Endothelial cell of umbilical vein (primary cell): ENCODE data around the gene NPTX1. TPM values are rescaled to one million over a fixed set of nuclear protein-coding genes. Genes with fewer than 3 reads are reported as not detected.

Experiments used
- BruUV-seq: library from RNA; stranded (reverse); fragments of 400-500 nt; replicated peaks from 2 replicates; lab custom pipeline; 2021; lab: Mats Ljungman, UMichigan
- CTCF ChIA-PET: fragments of 300-600, 350-600 bp; sonication (Branson Sonifier 250); formaldehyde crosslinking; loops from one replicate; lab custom pipeline; 2021; ENCODE audit warnings: antibody characterized with exemption, inconsistent platforms; lab: Charles Lee
- POLR2A ChIA-PET: fragments of 300-600, 350-600 bp; sonication (Branson Sonifier 250); formaldehyde crosslinking; loops from one replicate; lab custom pipeline; 2021; ENCODE audit warnings: antibody characterized with exemption, inconsistent platforms; lab: Charles Lee
- DNase-seq: peaks from one replicate; pipeline ENCODE4 v3.0.0-alpha.2; 2011; ENCODE audit warnings: low read depth, low spot score
- FAIRE-seq: peaks from 2 replicates; lab custom pipeline; 2011; peaks lifted over from hg19 to GRCh38; lab: Jason Lieb, UNC
- H2AFZ ChIP-seq: 2 replicates; pipeline ENCODE4 v1.6.0; 2012; ENCODE audit warnings: low read depth, low read length, control low read depth, inconsistent platforms
- H3K27ac ChIP-seq: 2 replicates; pipeline ENCODE4 v1.5.1; 2011; ENCODE audit warnings: low read depth, mild to moderate bottlenecking, control low read depth, low read length, moderate library complexity; ENCODE audit not compliant: insufficient read depth
- H3K27me3 ChIP-seq, 2 experiments: 2 replicates each; pipeline versions ENCODE4 v1.6.0 to v1.6.1; 2011; ENCODE audit warnings: low read length in 2 of 2, mixed read lengths in 1 of 2; ENCODE audit not compliant: control insufficient read depth in 2 of 2, insufficient read depth in 2 of 2
- H3K36me3 ChIP-seq, 2 experiments: 2 replicates in 1 of 2; 3 replicates in 1 of 2; pipeline ENCODE4 v1.5.1; 2011; ENCODE audit warnings: low read length in 2 of 2, mild to moderate bottlenecking in 1 of 2, moderate library complexity in 1 of 2; ENCODE audit not compliant: control insufficient read depth in 2 of 2, insufficient read depth in 2 of 2; ENCODE audit errors: extremely low read depth in 1 of 2
- H3K4me1 ChIP-seq: 3 replicates; pipeline ENCODE4 v1.5.1; 2011; ENCODE audit warnings: mild to moderate bottlenecking, low read length; ENCODE audit not compliant: control insufficient read depth, insufficient read depth; ENCODE audit errors: extremely low read depth
- H3K4me2 ChIP-seq: 2 replicates; pipeline ENCODE4 v1.6.1; 2011; ENCODE audit warnings: low read length, control low read depth, mixed read lengths; ENCODE audit not compliant: insufficient read depth
- H3K4me3 ChIP-seq, 3 experiments: fragments of 200-600 bp in 1 of 3; sonication (generic), shearing (Covaris generic) in 1 of 3; replicated peaks in 1 of 3; 2 replicates each; pipeline ENCODE4 v1.5.1; 2011 to 2016; ENCODE audit warnings: control low read depth in 3 of 3, low read length in 3 of 3, mild to moderate bottlenecking in 2 of 3, inconsistent platforms in 1 of 3, low read depth in 1 of 3, moderate library complexity in 1 of 3; ENCODE audit not compliant: insufficient read depth in 1 of 3
- H3K79me2 ChIP-seq: 2 replicates; pipeline ENCODE4 v1.6.0; 2012; ENCODE audit warnings: low read length, inconsistent platforms; ENCODE audit not compliant: control insufficient read depth, insufficient read depth
- H3K9ac ChIP-seq: replicated peaks from 2 replicates; pipeline ENCODE3; 2011; ENCODE audit warnings: low read length, control low read depth; ENCODE audit not compliant: insufficient read depth; ENCODE audit errors: extremely low read depth
- H3K9me1 ChIP-seq: replicated peaks from 3 replicates; pipeline ENCODE4 v1.6.0; 2011; ENCODE audit warnings: mild to moderate bottlenecking, low read length; ENCODE audit not compliant: control insufficient read depth, insufficient read depth; ENCODE audit errors: extremely low read depth
- H3K9me3 ChIP-seq: replicated peaks from 2 replicates; pipeline ENCODE4 v1.5.1; 2012; ENCODE audit warnings: low read length, inconsistent platforms; ENCODE audit not compliant: control insufficient read depth, insufficient read depth
- H4K20me1 ChIP-seq: replicated peaks from 2 replicates; pipeline ENCODE3; 2011; ENCODE audit warnings: mild to moderate bottlenecking, low read length; ENCODE audit not compliant: control insufficient read depth, insufficient read depth; ENCODE audit errors: extremely low read depth
- EZH2 ChIP-seq: IDR thresholded peaks from 2 replicates; pipeline ENCODE4 v1.6.1; 2012; ENCODE audit warnings: borderline replicate concordance, low read depth, mild to moderate bottlenecking, moderate library complexity, low read length, inconsistent platforms; ENCODE audit not compliant: severe bottlenecking
- FOS ChIP-seq: IDR thresholded peaks from 2 replicates; pipeline ENCODE4 v1.6.1; 2011; ENCODE audit warnings: mild to moderate bottlenecking, low read length, moderate library complexity, borderline replicate concordance; ENCODE audit not compliant: insufficient read depth
- GATA2 ChIP-seq: IDR thresholded peaks from 2 replicates; pipeline ENCODE4 v1.7.0; 2011; ENCODE audit warnings: low read depth, mild to moderate bottlenecking, moderate library complexity, mixed read lengths, low read length; ENCODE audit not compliant: insufficient read length, insufficient read depth
- JUN ChIP-seq: IDR thresholded peaks from 2 replicates; pipeline ENCODE4 v1.6.1; 2011; ENCODE audit warnings: borderline replicate concordance, low read depth; ENCODE audit not compliant: insufficient read length, insufficient read depth
- MYC ChIP-seq: IDR thresholded peaks from one replicate; pipeline ENCODE4 v1.6.1; 2011; ENCODE audit warnings: mild to moderate bottlenecking, low read depth, low read length
- POLR2A ChIP-seq: IDR thresholded peaks from 2 replicates; pipeline ENCODE4 v1.6.1; 2012; ENCODE audit warnings: low read depth, mild to moderate bottlenecking, control low read depth, low read length
- POLR2AphosphoS5 ChIP-seq: IDR thresholded peaks from 2 replicates; pipeline ENCODE4 v1.6.1; 2012; ENCODE audit warnings: low read depth, mild to moderate bottlenecking, control low read depth, low read length, moderate library complexity; ENCODE audit not compliant: insufficient read depth
- dilution Hi-C: fragments of 300-500 bp; cut with MboI; formaldehyde crosslinking; loops from one replicate; pipeline ENCODE4 v1.15.0; 2019; ENCODE audit warnings: low sequenced_read_pairs; ENCODE audit not compliant: extremely low pct_ligation_motif_present
- intact Hi-C: fragments of 100-400 bp; cut with micrococcal nuclease; formaldehyde crosslinking; loops from one replicate; pipeline ENCODE4 v1.10.0; 2022
- polyA plus RNA-seq, 4 experiments: library from polyadenylated mRNA; depleted of rRNA in 3 of 4; stranded (reverse) in 3 of 4; unstranded in 1 of 4; fragments of >200 nt; gene quantifications; 2 replicates each; pipeline versions ENCODE4 v1.2.1 to v1.2.3, GENCODE V29; 2011 to 2012; ENCODE audit warnings: missing spikeins in 1 of 4
- total RNA-seq: library from RNA; stranded (reverse); gene quantifications from 2 replicates; pipeline ENCODE4 v1.2.3, GENCODE V29; 2021
- TF ChIP-seq, protein P1 (sequence below), 2 donors: IDR thresholded peaks; 1 replicate in 1 of 2; 2 replicates in 1 of 2; pipeline ENCODE4 v1.5.1; 2011; ENCODE audit warnings: low read length in 2 of 2, mild to moderate bottlenecking in 2 of 2, moderate library complexity in 2 of 2, control low read depth in 1 of 2, inconsistent platforms in 1 of 2, low read depth in 1 of 2; ENCODE audit not compliant: insufficient read depth in 1 of 2; ENCODE audit errors: extremely low read depth in 1 of 2
- TF ChIP-seq, protein P2 (sequence below): IDR thresholded peaks from 2 replicates; pipeline ENCODE4 v1.6.1; 2011; ENCODE audit not compliant: insufficient read depth, insufficient read length

NPTX1 gene
- total and polyA plus RNA-seq, 2 donors (not counting 3 experiments of a cell fraction or from before 2014, with no cell fraction given): 0.03 TPM; not detected in 1

- H3K9me1 ChIP-seq: no peaks in the 10 kb centered on the region
- FAIRE-seq: no peak
- H2AFZ ChIP-seq: no peak overlapping the region
- no peak for TF ChIP-seq JUN
- no peak for TF ChIP-seq POLR2AphosphoS5
- no peak for TF ChIP-seq MYC
- TF ChIP-seq GATA2: no peak
- TF ChIP-seq EZH2: no peak
- TF ChIP-seq, protein P1, sequence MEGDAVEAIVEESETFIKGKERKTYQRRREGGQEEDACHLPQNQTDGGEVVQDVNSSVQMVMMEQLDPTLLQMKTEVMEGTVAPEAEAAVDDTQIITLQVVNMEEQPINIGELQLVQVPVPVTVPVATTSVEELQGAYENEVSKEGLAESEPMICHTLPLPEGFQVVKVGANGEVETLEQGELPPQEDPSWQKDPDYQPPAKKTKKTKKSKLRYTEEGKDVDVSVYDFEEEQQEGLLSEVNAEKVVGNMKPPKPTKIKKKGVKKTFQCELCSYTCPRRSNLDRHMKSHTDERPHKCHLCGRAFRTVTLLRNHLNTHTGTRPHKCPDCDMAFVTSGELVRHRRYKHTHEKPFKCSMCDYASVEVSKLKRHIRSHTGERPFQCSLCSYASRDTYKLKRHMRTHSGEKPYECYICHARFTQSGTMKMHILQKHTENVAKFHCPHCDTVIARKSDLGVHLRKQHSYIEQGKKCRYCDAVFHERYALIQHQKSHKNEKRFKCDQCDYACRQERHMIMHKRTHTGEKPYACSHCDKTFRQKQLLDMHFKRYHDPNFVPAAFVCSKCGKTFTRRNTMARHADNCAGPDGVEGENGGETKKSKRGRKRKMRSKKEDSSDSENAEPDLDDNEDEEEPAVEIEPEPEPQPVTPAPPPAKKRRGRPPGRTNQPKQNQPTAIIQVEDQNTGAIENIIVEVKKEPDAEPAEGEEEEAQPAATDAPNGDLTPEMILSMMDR (IDR thresholded peaks at IDR 0.05; ENCODE audit: extremely low read depth in 1 of 2, insufficient read depth in 1 of 2, low read depth in 1 of 2, low read length in 2 of 2): no peak
- TF ChIP-seq, protein P2, sequence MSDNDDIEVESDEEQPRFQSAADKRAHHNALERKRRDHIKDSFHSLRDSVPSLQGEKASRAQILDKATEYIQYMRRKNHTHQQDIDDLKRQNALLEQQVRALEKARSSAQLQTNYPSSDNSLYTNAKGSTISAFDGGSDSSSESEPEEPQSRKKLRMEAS: no peak
- no peak for TF ChIP-seq POLR2A
- no peak for TF ChIP-seq FOS
- H3K4me2 ChIP-seq: no peak overlapping the region
- H3K9me3 ChIP-seq: no peaks in the 10 kb centered on the region
- H3K27me3 ChIP-seq: no peaks in the 10 kb centered on the region
- no peaks in the 10 kb centered on the region for H3K79me2 ChIP-seq
- intact Hi-C loops (no loop called here), dilution Hi-C loops (no loop called here)
- POLR2A ChIA-PET: no interaction called here
- no peaks in the 10 kb centered on the region for H4K20me1 ChIP-seq
- H3K36me3 ChIP-seq: no peaks in the 10 kb centered on the region
- no peaks in the 10 kb centered on the region for H3K4me1 ChIP-seq
- CTCF ChIA-PET: no interaction called here
- no TSS peak for BruUV-seq
- H3K4me3 ChIP-seq: no peak overlapping the region
- no peak overlapping the region for H3K9ac ChIP-seq
- no peak for DNase-seq
- no peak overlapping the region for H3K27ac ChIP-seq
Measured at GRCh38 chr17:80445007-80445725, 31.2 kb downstream of the NPTX1 start.
